Tibial artery (tissue), 4 donors: Measurements from ENCODE around the gene ADAMTS3.

ENCODE experiments used
- DNase-seq, 2 donors: peaks; one replicate each; pipeline ENCODE4 v3.0.0-alpha.2; 2019
- H3K27ac ChIP-seq, 2 donors: fragments of 200-600 bp; sonication (generic) in 1 of 2; 1 replicate in 1 of 2; 2 replicates in 1 of 2; pipeline ENCODE4 v1.5.1; 2018 to 2019; ENCODE audit warnings: mild to moderate bottlenecking in 1 of 2
- H3K27me3 ChIP-seq, 2 donors: fragments of 200-600 bp; sonication (generic) in 1 of 2; one replicate each; pipeline versions ENCODE4 v1.5.1 to v1.6.0; 2016 to 2019
- H3K36me3 ChIP-seq, 3 donors: fragments of 200-600 bp; sonication (generic) in 2 of 3; one replicate each; pipeline ENCODE4 v1.5.1; 2016 to 2019; ENCODE audit warnings: mild to moderate bottlenecking in 2 of 3
- H3K4me1 ChIP-seq, 4 donors: fragments of 200-600 bp; sonication (generic) in 2 of 4; 1 replicate in 3 of 4; 2 replicates in 1 of 4; pipeline ENCODE4 v1.5.1; 2016 to 2019
- H3K4me3 ChIP-seq, 2 donors: fragments of 200-600 bp; sonication (generic) in 1 of 2; 1 replicate in 1 of 2; 2 replicates in 1 of 2; pipeline ENCODE4 v1.5.1; 2018 to 2019; ENCODE audit warnings: mild to moderate bottlenecking in 2 of 2
- H3K9me3 ChIP-seq, 3 donors: fragments of 200-600 bp; sonication (generic) in 1 of 3; one replicate each; pipeline ENCODE4 v1.5.1; 2016 to 2019
- CTCF ChIP-seq, 2 experiments: fragments of 200-600 bp in 1 of 2; fragments of 450-650 bp in 1 of 2; IDR thresholded peaks; one replicate each; pipeline ENCODE4 v1.5.1; 2017 to 2019; ENCODE audit warnings: antibody characterized with exemption in 2 of 2, mild to moderate bottlenecking in 1 of 2, moderate library complexity in 1 of 2
- intact Hi-C: fragments of 100-400 bp; cut with DNase I; formaldehyde crosslinking; loops from one replicate; pipeline ENCODE4 v1.15.0; 2023; ENCODE audit warnings: low total_unique reads

The ADAMTS3 gene

GRCh38 chr4:72383439-72383838, 185.6 kb downstream of the ADAMTS3 start:
- TF ChIP-seq CTCF (IDR thresholded peaks at IDR 0.05) = no peak
- no peak for DNase-seq
- Histone ChIP-seq H3K27ac (no peak overlapping the region), H3K36me3 (no peaks in the 10 kb centered on the region), H3K9me3 (no peaks in the 10 kb centered on the region), H3K4me1 (no peaks in the 10 kb centered on the region), H3K27me3 (no peaks in the 10 kb centered on the region), H3K4me3 (no peak overlapping the region)
- intact Hi-C loops = no loop called here

- no peak for TF ChIP-seq CTCF (IDR thresholded peaks at IDR 0.05)
- H3K4me3 ChIP-seq = no peak overlapping the region
These were observed 190.1 kb downstream of the ADAMTS3 start for GRCh38 chr4:72378901-72379300.

GRCh38 chr4:72377491-72378194, 191.4 kb downstream of the ADAMTS3 start:
- Histone ChIP-seq H3K27me3 (no peaks in the 10 kb centered on the region), H3K4me3 (no peak overlapping the region), H3K36me3 (no peaks in the 10 kb centered on the region), H3K4me1 (peaks cover 0 to 30% (median 0%) of the 10 kb centered on the region in 4 donors), H3K27ac (no peak overlapping the region), H3K9me3 (no peaks in the 10 kb centered on the region)
- no peak for DNase-seq
- TF ChIP-seq CTCF (IDR thresholded peaks at IDR 0.05) = no peak
- intact Hi-C loops = no loop called here

More at GRCh38 chr4:72378901-72379300, 190.1 kb downstream of the ADAMTS3 start:
- intact Hi-C loops = no loop called here
- DNase-seq = no peak
- H3K36me3 ChIP-seq = no peaks in the 10 kb centered on the region
- H3K9me3 ChIP-seq = no peaks in the 10 kb centered on the region
- no peak overlapping the region for H3K27ac ChIP-seq
- H3K27me3 ChIP-seq = no peaks in the 10 kb centered on the region
- peaks cover 0 to 29% (median 0%) of the 10 kb centered on the region in 4 donors for H3K4me1 ChIP-seq

- no peak for TF ChIP-seq CTCF (IDR thresholded peaks at IDR 0.05)
- H3K27me3 ChIP-seq = no peaks in the 10 kb centered on the region
- intact Hi-C loops = no loop called here
- no peak overlapping the region for H3K4me3 ChIP-seq
- H3K9me3 ChIP-seq = no peaks in the 10 kb centered on the region
- H3K4me1 ChIP-seq = peaks cover 0 to 30% (median 0%) of the 10 kb centered on the region in 4 donors
- no peak overlapping the region for H3K27ac ChIP-seq
- no peak for DNase-seq
- no peaks in the 10 kb centered on the region for H3K36me3 ChIP-seq
These were observed 192.1 kb downstream of the ADAMTS3 start for GRCh38 chr4:72376901-72377300.

- H3K9me3 ChIP-seq = no peaks in the 10 kb centered on the region
- no peak for DNase-seq
- H3K27ac ChIP-seq = no peak overlapping the region
- H3K4me3 ChIP-seq = no peak overlapping the region
- peaks cover 0 to 30% (median 0%) of the 10 kb centered on the region in 4 donors for H3K4me1 ChIP-seq
- H3K36me3 ChIP-seq = no peaks in the 10 kb centered on the region
- H3K27me3 ChIP-seq = no peaks in the 10 kb centered on the region
- no peak for TF ChIP-seq CTCF (IDR thresholded peaks at IDR 0.05)
- intact Hi-C loops = no loop called here
These were observed 193.8 kb downstream of the ADAMTS3 start for GRCh38 chr4:72375073-72375736.
